ENCODE data around the gene FRMD1. TPM values are rescaled to one million over a fixed set of nuclear protein-coding genes. Genes with fewer than 3 reads are reported as not detected.

Gene FRMD1
- total and polyA plus RNA-seq, 2 of the 8 experiments (the other 6 are each of a cell fraction or from before 2014, with no cell fraction given): 0.36 TPM; not detected in 1

Other genes starting within 250 kb of the FRMD1 start
- 2.0 and 2.3 TPM in 2 replicates for gene KIF25, start 81.5 kb downstream of the FRMD1 start, total RNA-seq (2021; fragmentation: NEBNext Ultra II Directional; extraction: Animal tissue kit (Norgen Biotek cat#: 25700))
- 1.5 and 2.5 TPM in 2 replicates for gene KIF25, start 81.5 kb downstream of the FRMD1 start, polyA plus RNA-seq (2011; rRNA removed)
- 3.1 and 3.9 TPM in 2 replicates for gene DACT2, start 240.6 kb upstream of the FRMD1 start, total RNA-seq (2021; fragmentation: NEBNext Ultra II Directional; extraction: Animal tissue kit (Norgen Biotek cat#: 25700))
- 2.9 and 4.8 TPM in 2 replicates for gene DACT2, start 240.6 kb upstream of the FRMD1 start, polyA plus RNA-seq (2011; rRNA removed)